K562 (cell line): ENCODE data around the gene SERPINE1. TPM values are rescaled to one million over a fixed set of nuclear protein-coding genes. Genes with fewer than 3 reads are reported as not detected.

Experiments used
- ARHGAP35 ChIP-seq: fragments of 450-650 bp; IDR thresholded peaks from 2 replicates; pipeline ENCODE4 v1.6.1; 2018; ENCODE audit not compliant: partially characterized antibody
- BHLHE40 ChIP-seq: IDR thresholded peaks from 2 replicates; pipeline ENCODE4 v1.6.1; 2011; ENCODE audit warnings: low read length, improper control_type of control experiment
- CAMTA2 ChIP-seq: fragments of 250-450 bp; sonication (Bioruptor Pico); conservative IDR thresholded peaks from 2 replicates; pipeline ENCODE4 v1.5.1; 2022
- DPF2 ChIP-seq: fragments of 450-650 bp; IDR thresholded peaks from 2 replicates; pipeline ENCODE4 v1.6.1; 2016
- ETV6 ChIP-seq, 3 experiments: fragments of 150-350 bp in 1 of 3; sonication (generic) in 1 of 3; formaldehyde crosslinking in 1 of 3; IDR thresholded peaks; 2 replicates each; pipeline versions ENCODE4 v1.6.1 to v1.8.0; 2014 to 2022; ENCODE audit warnings: borderline replicate concordance in 2 of 3, low read depth in 2 of 3, antibody characterized with exemption in 1 of 3, low read length in 1 of 3, mild to moderate bottlenecking in 1 of 3, missing genetic modification reagents in 1 of 3
- FOXM1 ChIP-seq, 2 experiments: fragments of 450-650 bp in 1 of 2; sonication (generic) in 1 of 2; formaldehyde crosslinking in 1 of 2; IDR thresholded peaks; 2 replicates each; pipeline versions ENCODE4 v1.6.1 to v1.9.0; 2017 to 2022; ENCODE audit warnings: low read depth in 2 of 2, mild to moderate bottlenecking in 2 of 2, missing genetic modification reagents in 1 of 2, moderate library complexity in 1 of 2
- GTF2E2 ChIP-seq: fragments of 200-800 bp; sonication (Bioruptor generic); IDR thresholded peaks from 2 replicates; pipeline ENCODE4 v1.6.1; 2016; ENCODE audit warnings: missing genetic modification characterization, missing compliant biosample characterization
- HBP1 ChIP-seq: fragments of 450-650 bp; formaldehyde crosslinking; IDR thresholded peaks from 2 replicates; pipeline ENCODE4 v1.4.0; 2022; ENCODE audit warnings: missing genetic modification characterization
- HNRNPLL ChIP-seq: fragments of 200-400 bp; formaldehyde crosslinking; IDR thresholded peaks from 2 replicates; pipeline ENCODE4 v1.6.1; 2017; ENCODE audit warnings: low read length, low read depth, mild to moderate bottlenecking; ENCODE audit not compliant: poor library complexity, severe bottlenecking
- MNT ChIP-seq, 2 experiments: fragments of 450-650 bp; conservative IDR thresholded peaks; 2 replicates each; pipeline ENCODE4 v1.6.1; 2017; ENCODE audit warnings: mild to moderate bottlenecking in 2 of 2, moderate library complexity in 2 of 2
- NFATC3 ChIP-seq: fragments of 450-650 bp; IDR thresholded peaks from 2 replicates; pipeline ENCODE4 v1.6.1; 2017; ENCODE audit warnings: mild to moderate bottlenecking
- PBX2 ChIP-seq, 2 experiments: IDR thresholded peaks in 1 of 2; conservative IDR thresholded peaks in 1 of 2; 2 replicates each; pipeline ENCODE4 v1.6.1; 2016; ENCODE audit warnings: low read depth in 2 of 2, mild to moderate bottlenecking in 1 of 2, missing compliant biosample characterization in 1 of 2, missing genetic modification characterization in 1 of 2, moderate library complexity in 1 of 2
- PCBP2 ChIP-seq: fragments of 200-400 bp; formaldehyde crosslinking; IDR thresholded peaks from 2 replicates; pipeline ENCODE4 v1.6.1; 2018; ENCODE audit warnings: low read length, low read depth, mild to moderate bottlenecking, moderate library complexity; ENCODE audit not compliant: poor library complexity, severe bottlenecking
- TGIF2 ChIP-seq: sonication (generic); formaldehyde crosslinking; IDR thresholded peaks from 2 replicates; pipeline ENCODE4 v1.8.1; 2022; ENCODE audit warnings: mild to moderate bottlenecking, missing genetic modification reagents, moderate library complexity
- ZNF239 ChIP-seq: fragments of 250-450 bp; sonication (Bioruptor Pico); IDR thresholded peaks from 2 replicates; pipeline ENCODE4 v1.4.0; 2020; ENCODE audit warnings: mild to moderate bottlenecking
- ZNF354B ChIP-seq: fragments of 250-450 bp; sonication (Bioruptor Pico); IDR thresholded peaks from 2 replicates; pipeline ENCODE4 v1.4.0; 2020
- ZNF431 ChIP-seq: sonication (generic); formaldehyde crosslinking; IDR thresholded peaks from 2 replicates; pipeline ENCODE4 v1.8.0; 2022; ENCODE audit warnings: mild to moderate bottlenecking, missing genetic modification reagents
- ZNF584 ChIP-seq: fragments of 200-800 bp; sonication (Bioruptor generic); IDR thresholded peaks from 2 replicates; pipeline ENCODE4 v1.6.1; 2016; ENCODE audit warnings: low read depth, mild to moderate bottlenecking, missing genetic modification characterization, missing compliant biosample characterization
- ZNF740 ChIP-seq, 3 experiments: fragments of 200-800 bp in 1 of 3; sonication (Bioruptor generic) in 1 of 3; sonication (generic) in 1 of 3; formaldehyde crosslinking in 1 of 3; IDR thresholded peaks; 2 replicates each; pipeline versions ENCODE4 v1.6.1 to v1.8.0; 2016 to 2022; ENCODE audit warnings: mild to moderate bottlenecking in 2 of 3, missing compliant biosample characterization in 2 of 3, missing genetic modification characterization in 2 of 3, missing genetic modification reagents in 1 of 3
- polyA plus RNA-seq, 8 experiments: library from polyadenylated mRNA; depleted of rRNA in 4 of 8; stranded (reverse) in 5 of 8; unstranded in 3 of 8; fragments of >200 nt; fragmentation: Nextera tagmentation in 2 of 8; fragmentation: Illumina TruSeq in 1 of 8; extraction: Ambion mirVana in 2 of 8; extraction: Trizol in 1 of 8; gene quantifications; 2 replicates each; pipeline versions ENCODE4 v1.2.1 to v1.2.3, GENCODE V29; 2011 to 2014; ENCODE audit warnings: inconsistent platforms in 1 of 8, missing spikeins in 1 of 8
- total RNA-seq, 7 experiments: library from RNA; depleted of rRNA in 6 of 7; stranded (reverse); fragments of >200 nt in 6 of 7; fragmentation: Illumina TruSeq in 2 of 7; extraction: Trizol in 2 of 7; gene quantifications; 2 replicates each; pipeline versions ENCODE4 v1.2.1 to v1.2.3, GENCODE V29; 2011 to 2021; ENCODE audit warnings: low replicate concordance in 1 of 7

SERPINE1 gene
- total and polyA plus RNA-seq, 9 of the 15 experiments (the other 6 are each of a cell fraction or from before 2014, with no cell fraction given) = 0.22 to 4.8 (median 0.91) TPM

- TF ChIP-seq ZNF584 (no peak), BHLHE40 (peak; percentile 56), ARHGAP35 (no peak), ETV6 (IDR thresholded peaks at IDR 0.05; ENCODE audit: borderline replicate concordance in 1 of 2, low read depth in 2 of 2, low read length in 1 of 2) (no peak), ETV6 (CRISPR knock-in tag; IDR thresholded peaks at IDR 0.05; ENCODE audit: borderline replicate concordance) (no peak), FOXM1 (IDR thresholded peaks at IDR 0.05; ENCODE audit: low read depth) (no peak), FOXM1 (CRISPR knock-in tag; IDR thresholded peaks at IDR 0.05; ENCODE audit: low read depth) (no peak), TGIF2 (CRISPR knock-in tag) (no peak), MNT (conservative IDR thresholded peaks at IDR 0.05) (no peak), PCBP2 (no peak), PBX2 (CRISPR knock-in tag; IDR thresholded peaks at IDR 0.05; ENCODE audit: low read depth) (no peak), PBX2 (tag; conservative IDR thresholded peaks at IDR 0.05; ENCODE audit: low read depth) (no peak), HNRNPLL (no peak), ZNF239 (no peak), ZNF740 (CRISPR knock-in tag; IDR thresholded peaks at IDR 0.05) (no peak), ZNF740 (tag; IDR thresholded peaks at IDR 0.05) (no peak), ZNF354B (CRISPR knock-in tag) (no peak), NFATC3 (no peak), HBP1 (CRISPR knock-in tag) (no peak), CAMTA2 (no peak), GTF2E2 (tag) (no peak), ZNF431 (CRISPR knock-in tag) (no peak), DPF2 (no peak)
Measured at GRCh38 chr7:101169838-101170551, 43.1 kb downstream of the SERPINE1 start (continued).
